HG03060 (cell line): ENCODE results near the gene LIM2.

Source experiments
- ATAC-seq: cut with Tn5 transposase; IDR thresholded peaks from one replicate; pipeline ENCODE4 v1.9.1; 2021; ENCODE audit warnings: low read depth, moderate number of reproducible peaks; ENCODE audit not compliant: unreplicated experiment

LIM2 gene

DNA sequence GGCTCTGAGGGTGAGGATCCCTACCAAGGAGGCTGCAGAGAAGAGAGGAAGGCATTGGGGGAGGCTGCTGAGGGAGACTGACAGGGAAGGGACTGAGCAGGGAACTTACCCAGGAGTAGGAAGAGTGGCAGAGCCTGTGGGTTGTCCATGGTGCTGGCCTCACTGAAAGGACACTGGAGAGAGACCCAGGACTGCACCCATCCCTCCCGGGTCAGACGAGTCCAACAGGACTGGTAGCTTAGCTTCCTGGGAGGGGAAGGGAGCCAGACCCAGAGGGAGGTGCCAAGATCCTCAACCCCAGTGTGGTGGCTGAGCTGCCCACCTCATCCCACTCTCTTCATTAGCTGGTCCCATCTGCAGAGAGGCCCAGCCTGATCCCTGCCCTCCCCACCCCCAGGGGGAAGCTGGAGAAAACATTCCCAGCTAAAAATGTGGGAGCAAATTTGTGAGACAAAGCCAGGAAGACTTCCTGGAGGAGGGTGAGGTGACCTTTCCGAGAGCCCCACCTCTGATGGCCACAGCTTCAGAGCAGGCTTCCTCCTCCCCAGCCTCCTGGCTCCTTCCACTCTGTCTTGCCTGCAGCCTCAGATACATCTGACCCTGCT, 45.7 kb downstream of the LIM2 start, which contains the start of gene VSIG10L:
TSS of gene VSIG10L (minus strand) at position 164 of the 605 bp plus-strand sequence. CDS start at position 149, 15 bp downstream.
- no peak for ATAC-seq

DNA sequence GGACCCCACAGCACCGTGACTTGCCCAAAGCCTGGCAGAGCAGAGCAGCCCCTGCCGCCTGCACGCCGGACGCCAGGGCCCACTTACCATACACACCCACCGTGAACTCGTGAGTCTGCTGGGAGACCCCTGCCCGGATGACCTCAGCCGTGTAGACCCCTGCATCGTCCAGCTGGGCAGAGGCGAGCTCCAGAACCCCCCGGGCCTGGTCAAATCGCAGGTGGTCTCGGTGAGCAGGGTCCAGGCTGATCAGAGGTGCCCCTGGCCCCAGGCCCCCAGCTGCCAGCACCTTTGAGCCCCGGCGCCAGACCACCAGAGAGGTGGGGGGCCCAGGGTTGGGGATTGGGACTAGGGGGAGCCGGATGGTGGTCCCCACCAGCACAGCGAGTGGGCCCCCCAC, 46.7 kb downstream of the LIM2 start:
- ATAC-seq = no peak

GRCh38 chr19:51339687-51340656, 47.8 kb downstream of the LIM2 start:
- no peak for ATAC-seq

DNA sequence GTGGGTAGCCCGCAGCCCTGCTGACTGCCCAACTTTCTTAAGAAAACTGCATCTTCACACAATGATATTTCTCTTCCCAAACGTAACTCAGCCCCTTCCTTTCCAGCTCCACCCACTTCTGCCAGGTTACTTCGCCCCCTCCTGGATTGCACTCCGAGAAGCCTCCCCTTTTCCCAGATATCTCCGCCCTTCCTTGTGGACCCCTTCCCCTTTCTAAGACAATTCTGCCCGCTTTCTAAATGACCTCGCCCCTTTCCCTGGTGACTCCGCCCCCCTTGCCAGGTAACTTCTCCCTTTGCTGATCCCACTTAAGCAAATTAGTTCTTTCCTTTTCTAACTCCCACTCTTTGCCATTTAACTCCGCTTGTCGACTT, 48.5 kb downstream of the LIM2 start:
- ATAC-seq = no peak

DNA sequence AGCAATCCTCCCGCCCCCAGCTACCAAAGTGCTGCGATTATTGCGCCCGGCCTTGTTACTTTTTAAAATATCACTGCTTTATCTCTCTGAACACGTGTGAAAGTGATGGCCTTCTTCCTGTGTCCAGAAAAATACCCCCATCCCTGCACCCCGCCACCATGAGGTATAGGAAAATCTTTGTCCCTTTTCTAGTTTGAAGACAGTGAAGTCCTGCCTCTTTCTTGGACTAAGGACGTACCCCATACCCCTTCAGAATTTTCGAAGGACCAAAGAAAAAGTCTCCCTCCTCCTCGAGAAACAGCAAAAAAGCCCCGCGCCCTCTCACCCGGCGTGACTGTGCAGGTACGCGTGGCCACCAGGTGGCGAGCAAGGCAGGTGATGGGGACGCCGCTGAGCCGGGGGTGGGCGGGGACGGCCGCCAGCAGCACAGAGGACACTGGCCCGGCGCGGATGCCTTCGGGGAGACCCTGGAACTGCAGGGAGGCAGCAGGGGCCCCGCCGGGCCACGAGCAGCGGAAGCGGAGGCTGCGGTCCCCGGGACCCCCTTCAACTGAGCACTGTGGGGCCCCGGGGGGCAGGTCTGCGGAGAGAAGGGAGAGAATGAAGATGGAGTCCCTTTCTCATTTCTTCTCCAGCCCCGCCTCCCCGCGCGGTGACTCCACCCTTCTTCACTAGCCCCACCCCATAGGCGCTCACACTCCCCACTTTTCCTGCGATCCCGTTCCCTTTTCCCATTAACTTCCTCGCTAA, 49.0 kb downstream of the LIM2 start:
- ATAC-seq = no peak

DNA sequence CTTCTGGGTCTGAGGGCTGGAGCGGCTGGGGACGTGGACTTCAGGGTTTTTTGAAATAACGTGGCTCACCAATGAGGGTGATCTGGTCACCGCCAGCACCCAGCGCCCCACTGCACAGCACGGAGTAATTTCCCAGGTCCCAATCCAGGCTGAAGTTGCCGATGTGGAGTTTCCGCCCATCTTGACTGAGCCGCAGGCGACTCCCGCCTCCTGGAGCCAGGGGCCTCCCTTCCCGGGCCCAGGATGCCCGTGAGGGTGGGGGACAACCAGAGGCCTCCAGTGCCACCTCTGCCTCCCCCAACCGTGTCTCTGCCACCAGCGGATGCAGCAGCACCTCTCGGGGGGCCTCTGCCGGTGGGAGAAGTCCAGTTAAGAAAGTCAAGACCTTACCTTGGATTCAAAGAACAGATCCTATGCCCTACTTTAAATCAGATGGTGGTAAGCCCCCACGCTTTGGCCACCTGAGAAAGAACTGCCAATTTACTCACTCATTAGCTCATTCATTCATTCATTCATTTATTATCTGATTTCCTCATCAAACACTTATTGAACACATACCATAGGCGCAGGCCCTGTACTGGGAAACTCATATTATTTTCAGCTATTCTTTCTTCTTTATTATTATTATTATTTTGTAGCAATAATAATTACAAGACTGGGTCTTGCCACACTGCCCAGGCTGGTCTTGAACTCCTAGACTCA, 49.8 kb downstream of the LIM2 start:
- no peak for ATAC-seq

DNA sequence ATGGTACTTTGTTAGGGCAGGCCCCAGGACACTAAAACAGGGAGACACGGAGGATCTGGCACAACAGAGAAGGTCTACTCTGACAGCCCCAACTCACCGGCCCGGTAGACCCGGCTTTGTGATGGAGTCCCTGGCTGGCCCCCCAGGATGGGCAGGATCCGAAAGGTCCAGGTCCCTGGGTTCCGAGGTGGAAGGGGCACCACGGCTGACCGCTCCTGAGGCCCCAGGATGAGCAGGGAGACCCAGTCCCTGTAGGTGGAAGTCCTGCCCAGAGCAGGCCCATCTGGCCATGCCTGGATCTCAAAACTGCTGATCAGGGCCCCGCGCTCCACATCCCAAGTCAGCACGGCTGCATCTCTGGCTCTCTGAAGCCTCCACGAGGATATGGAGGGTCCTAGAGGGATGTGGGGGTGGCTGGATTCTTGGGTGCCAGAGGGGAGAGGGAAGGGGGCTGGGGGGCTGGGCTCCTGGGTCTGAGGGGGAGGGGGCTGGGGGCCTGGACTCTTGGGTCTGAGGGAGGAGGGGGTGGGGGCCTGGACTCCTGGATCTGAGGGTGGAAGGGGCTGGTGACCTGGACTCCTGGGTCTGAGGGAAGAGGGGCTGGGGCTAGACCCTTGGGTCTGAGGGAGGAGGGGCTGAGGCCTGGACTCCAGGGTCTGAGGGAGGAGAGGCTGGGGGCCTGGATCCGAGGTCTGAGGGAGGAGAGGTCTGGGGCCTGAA, 50.5 kb downstream of the LIM2 start:
- no peak for ATAC-seq

DNA sequence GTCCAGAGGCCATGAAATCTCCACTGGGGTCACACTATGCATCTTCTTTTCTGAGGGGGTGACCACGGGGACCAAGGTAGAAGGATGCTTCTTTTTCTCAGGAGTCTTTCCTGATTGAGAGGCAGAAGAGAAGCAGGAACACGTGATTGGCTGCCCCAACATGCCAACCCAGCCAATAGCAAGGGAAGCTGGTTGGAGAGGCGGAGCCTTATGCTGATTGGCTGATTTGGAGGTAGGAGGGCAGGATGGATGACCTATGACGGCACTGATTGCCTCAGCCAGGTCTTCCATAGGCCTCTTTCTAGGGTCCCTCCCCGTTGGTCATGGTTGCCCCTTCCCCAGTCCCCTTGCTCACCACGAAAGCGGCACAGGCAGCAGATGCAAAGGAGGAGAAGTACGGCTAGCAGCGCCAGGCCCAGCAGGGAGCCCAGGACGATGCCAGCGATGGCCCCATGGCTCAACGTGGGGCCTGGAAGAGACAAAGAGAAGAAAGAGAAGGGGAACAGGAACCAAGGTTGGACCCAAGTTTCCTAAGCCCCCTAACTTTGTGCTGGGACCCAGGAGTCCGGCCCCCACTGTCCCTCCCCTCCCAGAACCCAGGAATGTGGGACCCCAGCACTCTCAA, 53.8 kb downstream of the LIM2 start:
- no peak for ATAC-seq

- no peak for ATAC-seq
Measured at GRCh38 chr19:51331716-51332115, 56.1 kb downstream of the LIM2 start.

DNA sequence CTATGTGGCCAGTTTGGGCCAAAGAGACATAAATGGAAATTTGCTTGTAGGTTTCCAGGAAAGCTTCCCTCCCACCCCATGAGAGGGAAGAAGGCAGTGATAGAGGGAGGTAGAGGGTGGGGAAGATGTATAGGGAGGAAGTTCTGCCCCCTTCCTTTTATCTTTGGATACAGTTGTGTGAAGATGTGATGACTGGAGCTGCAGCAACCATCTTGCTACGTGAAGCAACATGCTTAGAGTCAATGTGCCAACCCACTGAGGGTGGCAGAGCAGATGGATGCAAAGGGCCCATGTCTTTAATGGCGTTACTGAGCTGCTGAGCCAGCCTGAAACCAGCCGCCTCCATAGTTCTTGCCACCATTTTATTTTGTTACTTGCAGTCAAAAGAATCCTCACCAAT, 56.6 kb downstream of the LIM2 start:
- no peak for ATAC-seq

DNA sequence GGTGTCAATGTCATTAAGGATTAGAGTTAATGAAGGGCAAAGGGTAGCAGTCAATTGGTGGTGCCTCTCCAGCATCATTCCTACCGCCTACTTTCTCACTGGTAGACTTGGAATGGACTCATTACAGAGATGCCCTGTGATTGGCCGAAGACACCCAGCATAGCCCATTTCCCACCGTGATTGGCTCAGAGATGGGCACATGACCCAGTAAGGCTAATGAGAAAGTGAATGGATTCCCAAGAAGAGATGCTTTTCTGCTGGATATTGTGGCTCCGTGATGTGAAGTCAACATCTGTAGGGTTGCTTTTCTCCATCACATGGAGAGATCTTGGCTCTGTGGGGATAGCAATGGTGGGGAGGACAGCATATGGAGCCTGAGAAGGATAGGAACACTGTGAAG, 57.4 kb downstream of the LIM2 start:
- no peak for ATAC-seq
